Kidney (tissue), 14 donors: ENCODE measurements around the gene ACAP1. TPM values are rescaled to one million over a fixed set of nuclear protein-coding genes. Genes with fewer than 3 reads are reported as not detected.

ENCODE experiments used
- DNase-seq, 5 donors: peaks; one replicate each; pipeline ENCODE4 v3.0.0-alpha.2; 2013 to 2020
- FAIRE-seq: peaks from 2 replicates; lab custom pipeline; 2012; peaks lifted over from hg19 to GRCh38; lab: Jason Lieb, UNC
- H3K27ac ChIP-seq, 2 donors: one replicate each; pipeline ENCODE4 v1.7.0; 2013; ENCODE audit warnings: low read depth in 2 of 2, low read length in 2 of 2, inconsistent platforms in 1 of 2
- H3K27me3 ChIP-seq: one replicate; pipeline ENCODE4 v1.7.1; 2013; ENCODE audit warnings: low read length, inconsistent platforms; ENCODE audit not compliant: control insufficient read depth, insufficient read depth
- H3K36me3 ChIP-seq, 3 donors: one replicate each; pipeline versions ENCODE4 v1.7.0 to v1.7.1; 2013; ENCODE audit warnings: low read length in 3 of 3, control low read depth in 1 of 3, inconsistent platforms in 1 of 3; ENCODE audit not compliant: insufficient read depth in 3 of 3, control insufficient read depth in 2 of 3
- H3K4me1 ChIP-seq, 3 donors: one replicate each; pipeline versions ENCODE4 v1.7.0 to v1.7.1; 2013; ENCODE audit warnings: low read length in 3 of 3, inconsistent platforms in 1 of 3, low read depth in 1 of 3; ENCODE audit not compliant: control insufficient read depth in 2 of 3, insufficient read depth in 2 of 3
- H3K4me3 ChIP-seq, 3 donors: one replicate each; pipeline versions ENCODE4 v1.7.0 to v1.8.1; 2013; ENCODE audit warnings: low read length in 3 of 3, control low read depth in 1 of 3, inconsistent platforms in 1 of 3
- H3K9ac ChIP-seq, 3 donors: one replicate each; pipeline versions ENCODE4 v1.7.0 to v1.7.1; 2013; ENCODE audit warnings: low read length in 3 of 3, control low read depth in 1 of 3, inconsistent platforms in 1 of 3
- H3K9me3 ChIP-seq, 3 donors: one replicate each; pipeline versions ENCODE4 v1.7.0 to v1.7.1; 2013; ENCODE audit warnings: low read length in 3 of 3, control low read depth in 1 of 3, inconsistent platforms in 1 of 3; ENCODE audit not compliant: control insufficient read depth in 2 of 3, insufficient read depth in 1 of 3
- intact Hi-C: fragments of 100-400 bp; cut with DNase I; formaldehyde crosslinking; loops from one replicate; pipeline ENCODE4 v1.11.1; 2022
- polyA plus RNA-seq: library from polyadenylated mRNA; stranded (reverse); fragments of 350-450 nt; fragmentation: Illumina TruSeq; extraction: RNeasy Lipid Tissue Mini Kit (QIAGEN cat#74804); gene quantifications from one replicate; pipeline ENCODE4 v1.2.3, GENCODE V29; 2014; ENCODE audit warnings: low read depth, low replicate concordance; ENCODE audit not compliant: insufficient read depth
- total RNA-seq: library from RNA; stranded (reverse); fragmentation: NEBNext Ultra II Directional; extraction: Animal tissue kit (Norgen Biotek cat#: 25700); gene quantifications from one replicate; pipeline ENCODE4 v1.2.1, GENCODE V29; 2021
- TF ChIP-seq, protein P1 (sequence below): IDR thresholded peaks from 3 replicates; pipeline ENCODE4 v1.5.1; 2012; ENCODE audit warnings: mild to moderate bottlenecking, moderate library complexity, borderline replicate concordance; ENCODE audit not compliant: insufficient read depth; ENCODE audit errors: extremely low read depth
- donor health status: control.
- donor health status: control.
- donor health status: control.
- donor health status: control.
- donor health status: control.
- donor health status: DM: yes; HTN: yes; CAD: no.
- donor health status: Normal renal cell carcinoma (clear cell type).

The ACAP1 gene
- total and polyA plus RNA-seq, 2 donors from 2014 or later = 9.9 to 26.0 TPM

DNA sequence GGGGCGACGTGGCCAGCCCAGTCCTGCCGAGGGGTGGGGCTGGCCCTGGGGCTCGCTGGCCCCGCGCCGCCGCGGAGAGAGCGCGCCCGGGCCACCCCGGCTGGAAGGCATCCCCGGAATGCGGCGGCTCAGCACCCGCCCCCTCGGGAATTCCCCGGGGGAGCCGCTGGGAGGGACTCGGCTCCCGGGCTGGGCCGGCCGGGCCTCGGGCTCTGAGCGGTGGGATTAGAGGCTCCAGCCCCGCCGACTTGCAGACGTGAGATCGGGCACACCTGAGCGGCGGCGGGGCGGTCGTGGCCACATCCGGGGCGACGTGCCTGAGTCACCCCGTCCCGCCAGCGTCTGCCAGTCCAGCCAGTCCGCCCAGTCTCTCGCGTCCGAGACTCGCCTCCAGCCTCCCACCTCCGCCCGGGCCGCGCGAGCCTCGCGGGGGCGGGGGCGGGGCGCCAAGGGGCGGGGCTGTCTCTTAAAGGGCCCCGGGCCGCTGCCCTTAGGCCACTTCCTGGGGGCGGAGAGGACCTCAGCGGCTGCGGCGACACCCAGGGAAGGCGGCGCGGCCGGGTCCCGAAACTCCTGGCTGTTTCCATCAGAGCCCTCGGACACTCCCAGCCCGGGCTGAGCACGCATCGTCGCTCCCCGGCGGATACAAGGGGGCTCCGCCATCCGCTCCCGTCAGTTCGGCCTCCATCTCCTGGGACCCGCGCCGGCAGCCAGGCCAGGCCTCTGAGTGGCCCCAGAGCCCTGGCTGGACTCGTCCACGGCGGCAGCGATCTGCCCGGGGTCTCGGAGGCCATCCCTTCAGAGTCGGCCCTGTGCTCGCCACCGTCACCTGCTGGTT, 15.6 kb downstream of the ACAP1 start, which contains the start of gene KCTD11:
KCTD11 (plus strand) TSS at position 498 of the 838 bp plus-strand sequence.
- FAIRE-seq (no peak), DNase-seq (peak; percentile 88 to 98 (median 93))
- H3K36me3 ChIP-seq = no peaks in the 10 kb centered on the region
- peak within 1 kb of the TSS; percentile 44 to 94 (median 94) for H3K9ac ChIP-seq
- H3K27ac ChIP-seq = peak within 1 kb of the TSS; percentile 97 to 98
- peak within 1 kb of the TSS; percentile 63 to 88 (median 81) for H3K4me3 ChIP-seq
- no peaks in the 10 kb centered on the region for H3K27me3 ChIP-seq
- peaks cover 3 to 25% (median 13%) of the 10 kb centered on the region in 3 donors for H3K4me1 ChIP-seq
- intact Hi-C loops = no loop called here
- TF ChIP-seq, protein P1, sequence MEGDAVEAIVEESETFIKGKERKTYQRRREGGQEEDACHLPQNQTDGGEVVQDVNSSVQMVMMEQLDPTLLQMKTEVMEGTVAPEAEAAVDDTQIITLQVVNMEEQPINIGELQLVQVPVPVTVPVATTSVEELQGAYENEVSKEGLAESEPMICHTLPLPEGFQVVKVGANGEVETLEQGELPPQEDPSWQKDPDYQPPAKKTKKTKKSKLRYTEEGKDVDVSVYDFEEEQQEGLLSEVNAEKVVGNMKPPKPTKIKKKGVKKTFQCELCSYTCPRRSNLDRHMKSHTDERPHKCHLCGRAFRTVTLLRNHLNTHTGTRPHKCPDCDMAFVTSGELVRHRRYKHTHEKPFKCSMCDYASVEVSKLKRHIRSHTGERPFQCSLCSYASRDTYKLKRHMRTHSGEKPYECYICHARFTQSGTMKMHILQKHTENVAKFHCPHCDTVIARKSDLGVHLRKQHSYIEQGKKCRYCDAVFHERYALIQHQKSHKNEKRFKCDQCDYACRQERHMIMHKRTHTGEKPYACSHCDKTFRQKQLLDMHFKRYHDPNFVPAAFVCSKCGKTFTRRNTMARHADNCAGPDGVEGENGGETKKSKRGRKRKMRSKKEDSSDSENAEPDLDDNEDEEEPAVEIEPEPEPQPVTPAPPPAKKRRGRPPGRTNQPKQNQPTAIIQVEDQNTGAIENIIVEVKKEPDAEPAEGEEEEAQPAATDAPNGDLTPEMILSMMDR = no peak
- no peaks in the 10 kb centered on the region for H3K9me3 ChIP-seq

DNA sequence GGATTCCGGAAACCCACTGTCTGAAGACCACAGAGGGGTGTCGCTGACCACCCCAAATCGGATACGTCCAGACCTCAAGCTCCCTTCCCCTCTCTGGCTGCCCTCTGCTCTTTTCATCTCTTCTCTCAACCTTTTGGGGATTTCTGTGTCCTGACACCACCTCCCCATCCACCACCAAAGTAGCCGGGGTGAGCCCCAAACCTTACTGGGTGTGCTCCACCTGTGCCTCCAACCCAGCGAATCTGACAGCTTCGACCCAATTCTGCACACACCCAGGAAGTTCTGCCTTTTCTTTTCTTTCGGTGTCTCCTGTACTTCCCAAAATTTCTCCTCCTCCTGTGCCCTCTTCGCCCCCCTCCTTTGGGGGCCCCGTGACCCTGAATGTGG, 16.2 kb downstream of the ACAP1 start:
- intact Hi-C loops = no loop called here
- DNase-seq = no peak
- Histone ChIP-seq H3K9ac (peak overlapping the region in 2 of 3 donors; percentile 92 to 94), H3K4me1 (peaks cover 3 to 25% (median 13%) of the 10 kb centered on the region in 3 donors), H3K27me3 (no peaks in the 10 kb centered on the region), H3K9me3 (no peaks in the 10 kb centered on the region), H3K36me3 (no peaks in the 10 kb centered on the region), H3K4me3 (peak overlapping the region; percentile 62 to 88 (median 81)), H3K27ac (peak overlapping the region; percentile 97 to 98)
- no peak for FAIRE-seq
- TF ChIP-seq, protein P1 = peak; percentile 40

DNA sequence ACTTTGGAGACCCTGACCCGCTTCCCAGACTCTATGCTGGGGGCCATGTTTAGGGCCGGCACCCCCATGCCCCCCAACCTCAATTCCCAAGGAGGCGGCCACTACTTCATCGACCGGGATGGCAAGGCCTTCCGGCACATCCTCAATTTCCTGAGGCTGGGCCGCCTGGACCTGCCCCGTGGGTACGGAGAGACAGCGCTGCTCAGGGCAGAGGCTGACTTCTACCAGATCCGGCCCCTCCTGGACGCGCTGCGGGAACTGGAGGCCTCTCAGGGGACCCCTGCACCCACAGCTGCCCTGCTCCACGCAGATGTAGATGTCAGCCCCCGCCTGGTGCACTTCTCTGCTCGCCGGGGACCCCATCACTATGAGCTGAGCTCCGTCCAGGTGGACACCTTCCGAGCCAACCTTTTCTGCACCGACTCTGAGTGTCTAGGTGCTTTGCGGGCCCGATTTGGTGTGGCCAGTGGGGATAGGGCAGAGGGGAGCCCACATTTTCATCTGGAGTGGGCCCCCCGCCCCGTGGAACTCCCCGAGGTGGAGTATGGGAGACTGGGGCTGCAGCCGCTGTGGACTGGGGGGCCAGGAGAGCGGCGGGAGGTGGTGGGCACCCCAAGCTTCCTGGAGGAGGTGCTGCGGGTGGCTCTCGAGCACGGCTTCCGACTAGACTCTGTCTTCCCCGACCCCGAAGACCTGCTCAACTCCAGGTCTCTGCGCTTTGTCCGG, 16.7 kb downstream of the ACAP1 start:
- no peak overlapping the region for H3K27ac ChIP-seq
- H3K4me3 ChIP-seq = peak overlapping the region in 2 of 3 donors; percentile 81 to 88
- TF ChIP-seq, protein P1 = no peak
- no peaks in the 10 kb centered on the region for H3K27me3 ChIP-seq
- H3K36me3 ChIP-seq = no peaks in the 10 kb centered on the region
- H3K4me1 ChIP-seq = peaks cover 3 to 25% (median 13%) of the 10 kb centered on the region in 3 donors
- peak overlapping the region in 1 of 3 donors; percentile 92 for H3K9ac ChIP-seq
- DNase-seq (peak in 2 of 5 donors; percentile 71 to 81), FAIRE-seq (no peak)
- no peaks in the 10 kb centered on the region for H3K9me3 ChIP-seq
- intact Hi-C loops = no loop called here
